IPS DF 4.7 (cell line): ENCODE measurements around the gene GALNT2.

ENCODE experiments used
- DNase-seq: peaks from one replicate; pipeline ENCODE4 v3.0.0-alpha.2; 2013; ENCODE audit warnings: low spot score; ENCODE audit errors: extremely low read depth

Gene GALNT2

DNA sequence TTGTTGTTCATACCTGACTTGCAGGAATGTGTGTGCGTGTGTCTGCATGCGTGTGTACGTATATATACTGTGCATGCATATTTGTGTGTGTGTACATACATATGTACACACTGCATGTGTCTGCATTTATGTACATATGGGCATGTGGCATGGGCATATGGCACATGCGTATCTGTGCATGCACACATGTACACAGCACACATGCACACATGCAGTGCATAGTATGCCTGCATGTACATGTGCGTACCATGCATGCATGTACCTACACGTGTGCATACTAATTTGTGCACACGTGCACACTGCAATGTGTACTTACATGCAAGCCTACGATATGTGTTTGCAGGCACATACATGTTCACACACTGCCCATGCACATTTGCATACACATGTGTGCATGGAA is 43.9 kb downstream of the GALNT2 start:
- DNase-seq = no peak

DNA sequence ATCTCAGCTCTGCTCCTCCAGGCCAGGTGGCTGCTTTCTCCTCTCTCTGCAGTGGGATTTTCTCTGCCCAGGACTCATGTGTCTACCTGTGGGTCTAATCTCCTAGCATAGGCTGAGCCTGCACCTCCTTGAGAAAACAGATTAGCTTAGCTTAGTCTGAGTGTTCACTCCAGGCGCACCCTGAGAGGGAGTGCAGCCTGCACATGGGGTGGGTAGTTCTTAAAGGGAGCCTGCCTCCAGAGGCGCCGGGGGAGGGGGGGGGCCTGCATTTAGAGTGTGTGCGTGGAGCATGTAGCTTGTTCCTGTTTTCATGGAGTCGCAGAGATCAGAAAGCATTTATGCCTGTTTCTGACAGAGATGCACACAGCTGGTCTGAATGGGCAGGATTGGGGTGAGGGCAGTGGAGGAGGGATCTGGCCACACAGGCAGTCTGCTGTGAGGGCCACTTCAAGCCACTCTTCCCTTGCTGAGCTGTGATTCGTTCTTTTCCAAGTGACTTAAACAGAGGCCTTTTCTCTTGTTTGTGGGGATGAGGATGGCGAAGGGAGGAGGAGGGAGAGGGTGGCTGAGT is 45.2 kb downstream of the GALNT2 start:
- DNase-seq = no peak

DNA sequence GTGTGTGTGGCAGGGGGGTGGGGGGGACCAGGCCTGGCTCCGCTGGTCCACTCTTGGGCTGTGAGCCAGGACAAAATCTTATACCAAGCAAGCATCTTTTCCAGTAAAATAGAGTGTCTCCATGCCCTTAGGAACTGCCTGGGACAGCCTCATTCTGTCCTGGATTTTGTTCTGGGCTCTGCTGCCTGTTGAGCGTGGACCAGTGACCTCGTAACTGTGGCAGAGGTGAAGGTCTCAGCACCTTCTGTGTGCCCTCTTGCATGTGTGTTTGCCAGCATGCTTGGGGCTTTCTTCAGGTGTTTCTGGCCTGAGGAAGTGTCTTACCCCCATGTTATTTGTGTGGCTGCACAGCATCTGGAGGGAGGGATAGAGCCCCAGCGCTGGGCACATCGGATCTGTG is 45.7 kb downstream of the GALNT2 start:
- no peak for DNase-seq

DNA sequence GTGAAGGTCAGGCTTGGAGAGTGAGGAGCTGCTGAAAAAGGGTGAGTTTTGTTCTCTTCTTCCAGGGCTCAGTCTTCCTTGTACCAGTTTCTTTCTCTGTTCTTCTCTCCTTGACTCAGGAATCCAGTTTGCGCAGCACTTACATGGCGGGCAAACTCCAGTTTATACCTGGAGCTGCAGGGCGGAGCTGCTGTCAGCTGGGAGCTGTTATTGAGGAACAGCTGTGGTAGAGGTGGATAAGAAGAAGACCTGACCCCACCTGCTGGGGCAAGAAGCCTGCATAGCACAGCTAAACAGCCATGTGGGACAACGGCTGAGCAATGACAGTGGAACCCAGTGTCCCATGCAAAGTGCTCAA is 46.2 kb downstream of the GALNT2 start:
- DNase-seq = no peak

DNA sequence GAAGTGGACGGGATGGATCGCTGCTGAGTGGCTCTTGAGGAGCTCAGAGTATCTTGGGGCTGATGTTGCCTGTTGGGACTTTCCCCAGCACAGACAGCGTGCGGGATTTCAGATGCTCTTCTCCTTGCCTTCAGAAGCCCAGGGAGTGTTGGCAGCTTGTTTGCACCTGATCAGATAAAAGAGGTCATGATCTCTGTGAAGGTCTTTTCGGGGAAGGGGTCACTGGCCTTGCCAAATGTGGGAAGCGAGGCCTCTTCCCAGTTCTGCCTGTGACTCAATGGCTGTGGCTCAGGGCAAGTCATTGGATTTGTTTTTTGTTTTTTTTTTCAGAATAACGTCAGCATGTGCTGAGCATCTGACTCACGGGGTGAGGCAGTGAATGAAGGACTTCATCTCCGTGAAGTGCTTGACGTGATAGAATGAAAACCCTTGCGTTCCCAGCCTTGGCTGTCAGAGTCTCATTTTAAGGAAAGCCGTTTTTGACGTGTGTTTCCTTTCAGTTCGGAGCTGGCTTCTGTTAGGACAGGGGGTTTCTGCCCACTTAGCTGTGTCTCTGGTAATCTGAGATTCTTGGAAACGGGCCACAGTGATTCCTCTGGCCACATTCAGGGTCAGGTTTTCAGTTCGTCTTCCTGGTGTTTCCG is 46.7 kb downstream of the GALNT2 start:
- no peak for DNase-seq

DNA sequence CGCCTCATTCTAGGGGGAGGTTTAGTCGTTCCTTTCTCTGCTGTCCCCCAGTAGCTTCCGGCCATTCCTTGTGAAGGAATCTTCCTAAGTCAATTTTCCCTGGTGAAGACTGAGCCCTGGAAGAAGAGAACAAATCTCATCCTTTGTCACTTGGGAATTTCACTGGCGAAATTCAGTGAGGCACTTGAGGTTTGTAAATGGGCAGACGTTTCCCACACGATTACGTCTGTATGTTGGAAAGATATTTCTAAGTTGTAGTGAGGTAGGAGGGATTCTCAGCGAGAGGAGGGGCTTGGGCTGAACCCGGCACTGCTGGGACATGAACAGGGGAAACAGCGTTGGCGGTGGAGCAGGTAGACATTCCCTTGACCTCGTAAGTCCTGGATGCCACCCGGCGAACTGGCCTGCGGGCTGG is 47.2 kb downstream of the GALNT2 start:
- no peak for DNase-seq

DNA sequence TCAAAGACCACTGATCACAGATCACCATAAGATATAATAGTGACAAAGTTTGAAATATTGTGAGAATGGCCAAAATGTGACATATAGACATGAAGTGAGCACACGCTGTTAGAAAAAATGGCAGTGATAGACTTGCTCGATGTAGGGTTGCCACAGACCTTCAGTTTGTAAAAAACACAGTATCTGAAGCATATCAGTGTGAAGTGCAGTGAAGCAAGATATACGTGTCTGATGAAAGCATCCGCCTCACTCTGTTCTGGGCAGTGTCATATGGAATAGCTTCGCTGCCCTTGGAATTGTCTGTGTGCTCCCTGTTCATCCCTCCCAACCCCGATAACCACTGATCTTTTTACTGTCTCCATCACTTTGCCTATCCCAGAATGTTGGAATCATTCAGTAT is 50.7 kb downstream of the GALNT2 start:
- DNase-seq = no peak

DNA sequence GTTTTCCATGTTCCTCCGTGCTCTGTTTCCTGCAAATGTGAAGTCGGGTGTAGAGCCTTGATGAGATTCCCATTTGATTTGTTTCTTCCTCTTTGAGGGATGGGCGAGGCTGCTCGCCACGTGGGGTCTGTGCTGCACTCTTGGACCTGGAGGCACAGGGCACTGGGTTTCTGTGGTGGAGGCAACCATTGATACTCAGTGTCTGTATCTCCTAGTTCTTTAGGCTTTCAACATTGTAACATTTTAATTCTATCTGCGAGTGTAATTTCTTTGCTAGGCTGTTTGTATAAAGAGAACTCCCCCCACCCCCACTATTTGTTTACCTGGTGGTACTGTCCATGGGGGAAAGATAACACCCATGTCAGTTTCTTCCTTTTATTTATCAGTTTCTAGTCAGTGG is 52.3 kb downstream of the GALNT2 start:
- no peak for DNase-seq

DNA sequence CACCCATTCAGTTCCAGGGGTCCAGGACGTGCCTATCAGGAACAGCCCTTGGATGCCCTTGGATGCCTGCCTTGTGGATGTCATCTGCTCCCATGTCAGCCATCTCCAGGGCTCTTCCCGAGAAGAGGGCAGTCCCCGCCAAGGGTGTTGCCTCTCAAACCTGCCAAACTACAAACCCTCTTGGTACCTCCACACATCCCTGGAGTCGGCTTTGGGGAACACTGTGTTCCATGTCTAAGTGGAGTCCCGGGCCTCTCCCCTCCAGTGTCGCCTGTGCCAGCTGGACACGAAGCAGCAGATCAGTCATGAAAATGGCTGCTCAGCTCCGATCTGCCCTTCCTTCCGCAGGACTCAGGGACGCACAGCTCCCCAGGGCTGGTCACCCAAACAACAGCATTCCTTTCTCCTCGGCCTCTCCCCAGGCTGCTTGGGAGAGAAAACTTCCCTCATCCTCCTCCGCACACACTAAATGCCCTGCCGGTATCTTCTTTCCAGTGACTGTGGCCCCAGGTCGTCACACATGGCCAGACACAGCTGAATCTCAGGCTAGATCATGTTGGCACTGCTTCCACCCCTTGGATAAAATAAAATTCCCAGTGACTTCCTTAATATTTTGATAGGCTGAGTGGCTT is 53.4 kb downstream of the GALNT2 start:
- DNase-seq = no peak

DNA sequence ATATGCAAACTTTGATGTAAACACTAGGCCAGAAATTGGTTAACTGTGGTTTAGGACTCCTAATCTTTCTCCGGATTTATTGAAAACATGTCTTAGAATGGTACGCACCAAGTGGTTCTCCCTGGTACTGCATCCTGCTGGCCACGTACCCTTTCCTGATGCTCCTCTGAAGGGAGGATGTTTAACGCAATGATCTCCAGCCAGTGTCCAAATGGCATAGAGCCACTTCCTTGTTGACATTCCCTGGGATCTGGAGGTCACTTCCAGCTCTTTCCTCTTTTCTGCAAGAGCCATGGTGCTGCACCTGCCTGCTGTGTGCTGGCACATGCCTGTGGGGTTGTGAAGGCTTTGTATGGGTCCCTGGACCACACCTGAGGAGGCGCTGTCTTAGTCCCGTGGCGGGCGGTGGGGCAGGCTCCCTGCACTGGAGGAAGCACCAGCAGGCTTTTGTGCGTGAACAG is 53.9 kb downstream of the GALNT2 start:
- DNase-seq = no peak

DNA sequence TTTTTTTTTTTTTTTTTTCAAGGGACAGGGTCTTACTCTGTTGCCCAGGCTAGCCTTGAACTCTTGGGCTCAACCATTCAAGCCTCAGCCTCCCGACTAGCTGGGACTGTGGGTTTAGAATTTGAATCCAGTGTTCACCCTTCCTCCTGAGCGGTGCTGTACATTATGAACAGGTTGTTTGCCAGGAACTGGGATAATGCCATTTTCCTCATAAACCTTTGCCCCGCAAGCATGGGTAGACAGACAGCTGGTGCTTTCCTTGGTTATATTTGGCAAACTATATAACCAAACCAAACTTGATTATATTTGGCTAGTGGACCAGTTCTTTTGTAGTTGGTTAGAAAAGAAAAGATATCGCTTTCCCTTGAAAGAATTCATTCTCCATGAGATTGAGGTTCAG is 54.9 kb downstream of the GALNT2 start:
- no peak for DNase-seq

DNA sequence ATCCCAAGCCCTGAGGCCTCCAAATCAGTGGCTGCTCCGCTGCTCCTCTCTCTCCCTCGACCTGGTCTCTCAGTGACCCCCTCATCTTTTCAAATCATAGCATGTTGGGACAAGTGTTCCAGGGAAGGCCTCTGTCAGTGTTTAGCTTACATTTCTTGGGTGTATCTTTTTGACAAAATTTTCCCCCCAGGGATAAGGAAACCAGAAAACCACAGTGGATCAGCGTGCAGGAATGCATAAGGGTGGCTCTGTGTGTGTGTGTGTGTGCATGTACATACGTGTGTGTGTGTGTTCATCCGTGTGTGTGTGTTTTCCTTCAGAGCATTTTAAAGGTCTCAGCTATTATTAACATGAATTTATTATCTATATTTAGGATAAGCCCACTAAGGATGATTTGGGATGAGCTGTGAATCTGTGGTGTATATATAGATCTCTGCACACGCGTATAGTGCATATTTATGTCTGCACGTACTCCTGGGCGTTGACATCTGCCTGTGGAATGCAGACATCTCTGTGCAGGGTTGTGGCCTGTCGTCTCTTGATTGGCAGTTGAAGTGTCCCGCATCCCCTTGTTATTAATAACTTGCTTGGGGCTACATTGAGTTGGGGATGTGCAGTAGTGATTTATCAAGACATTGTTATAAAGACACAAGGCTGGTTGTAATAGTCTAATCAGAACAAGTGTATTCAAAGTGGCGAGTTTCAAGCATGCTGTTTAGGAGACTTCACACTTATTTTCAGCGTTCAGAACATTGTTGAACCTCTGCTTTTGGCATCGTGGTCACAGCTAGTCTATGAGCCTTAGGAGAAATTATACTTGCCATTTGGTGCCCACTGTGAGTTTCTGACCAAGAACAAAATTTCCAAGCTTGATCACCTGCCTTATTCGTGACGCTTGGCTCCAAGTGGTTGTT is 55.6 kb downstream of the GALNT2 start:
- DNase-seq = no peak

DNA sequence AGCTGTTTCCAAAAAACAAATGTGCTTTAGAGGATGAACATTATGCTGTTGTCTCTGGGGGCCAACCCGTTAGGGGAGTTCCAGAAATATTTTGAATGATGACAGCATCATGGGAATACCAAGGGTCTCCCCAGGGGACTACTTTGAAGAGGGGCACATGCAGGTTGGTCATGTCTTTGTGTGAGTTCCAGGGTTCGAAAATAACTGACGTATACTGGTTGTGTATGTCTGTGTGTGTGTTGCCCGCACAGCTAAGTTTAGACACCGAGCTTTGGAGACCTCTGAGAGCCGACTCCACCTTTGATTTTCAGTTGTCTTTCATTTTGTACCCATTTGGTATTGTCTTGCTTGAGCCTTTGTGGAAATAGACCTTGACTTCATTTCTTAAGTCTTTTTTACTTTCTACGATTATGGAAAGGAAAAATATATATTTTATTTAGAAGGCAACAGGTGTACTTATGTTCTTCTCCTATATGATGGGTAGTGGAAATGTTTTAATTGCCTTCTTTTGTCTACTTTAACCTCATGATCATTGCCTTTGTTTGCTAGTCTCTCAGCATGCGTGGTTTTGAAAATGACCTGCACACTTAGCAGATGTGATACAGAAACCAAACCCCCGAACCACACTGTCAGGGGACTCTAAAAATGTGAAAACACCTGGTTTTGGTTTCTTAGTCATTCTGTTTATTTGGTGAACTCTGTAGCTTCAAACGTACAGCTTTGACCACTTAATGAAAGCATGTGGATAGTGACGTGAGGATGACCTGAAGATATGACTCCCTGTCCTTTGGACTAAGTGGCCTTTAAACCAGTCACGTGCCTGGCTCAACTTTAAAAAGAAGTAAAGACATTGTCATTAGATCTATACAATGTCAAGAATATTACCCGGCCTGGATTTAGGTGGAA is 56.5 kb downstream of the GALNT2 start:
- no peak for DNase-seq

DNA sequence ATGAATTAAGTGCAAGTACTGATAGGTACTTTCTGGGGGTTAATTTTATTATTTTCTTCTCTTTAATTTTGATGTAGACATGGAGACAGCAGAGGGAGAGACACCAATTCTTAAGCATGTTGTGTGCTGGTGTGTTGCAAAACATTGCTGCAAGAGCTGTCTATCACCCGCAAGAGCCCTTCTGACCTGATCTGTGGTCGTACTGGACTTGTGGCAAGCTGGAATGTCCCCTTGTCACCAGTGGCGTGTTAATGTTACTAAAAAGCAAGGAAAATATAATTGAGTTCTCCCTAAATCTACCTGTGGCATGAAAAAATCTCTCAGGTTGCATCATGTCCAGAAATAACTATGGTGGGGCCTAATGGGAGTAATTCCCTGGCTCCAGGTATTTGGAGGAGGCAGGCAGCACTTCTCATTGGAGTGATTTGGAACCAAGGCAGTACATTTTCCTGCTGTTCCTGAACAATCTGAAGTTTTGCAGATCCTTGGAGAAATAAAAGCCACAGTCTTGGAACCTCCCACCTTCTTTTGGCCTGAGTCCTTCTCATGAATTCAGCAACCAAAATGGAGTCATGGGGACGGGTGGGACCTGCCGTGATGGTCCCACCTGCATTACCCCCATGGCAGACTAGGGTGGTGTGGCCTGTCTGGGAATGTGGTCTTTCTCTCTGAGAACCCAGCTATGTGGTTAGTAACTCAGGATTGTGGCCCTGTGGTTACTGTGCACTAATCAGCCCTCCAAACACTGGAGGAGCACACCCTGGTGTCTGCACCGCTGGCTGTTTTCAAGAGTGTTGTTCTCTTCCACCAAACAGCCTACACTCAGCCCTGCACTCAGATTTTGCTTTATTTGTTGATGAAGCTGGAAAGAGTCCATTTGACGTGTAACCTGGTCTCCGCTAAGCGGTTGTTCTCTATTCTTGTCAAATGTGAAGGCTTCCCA is 57.4 kb downstream of the GALNT2 start:
- no peak for DNase-seq

DNA sequence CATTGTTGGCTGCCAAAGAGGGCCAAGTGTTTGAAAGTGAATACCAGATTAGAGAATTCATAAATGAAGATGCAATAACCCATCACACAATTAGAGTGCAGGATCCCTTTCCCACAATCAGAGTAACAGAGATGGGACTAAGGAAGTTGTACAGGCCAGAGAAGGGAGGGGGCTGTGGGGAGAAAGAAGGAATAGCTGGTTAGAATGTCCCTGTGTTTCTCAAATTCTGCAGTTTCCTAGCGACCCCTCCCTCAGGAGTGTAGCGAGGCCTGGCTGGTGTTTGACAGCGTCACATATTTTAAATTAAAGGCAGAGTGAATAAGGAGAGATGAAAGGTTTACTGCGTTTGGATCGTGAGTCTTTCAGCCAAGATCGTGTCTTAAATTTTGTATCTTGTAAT is 58.1 kb downstream of the GALNT2 start:
- no peak for DNase-seq

DNA sequence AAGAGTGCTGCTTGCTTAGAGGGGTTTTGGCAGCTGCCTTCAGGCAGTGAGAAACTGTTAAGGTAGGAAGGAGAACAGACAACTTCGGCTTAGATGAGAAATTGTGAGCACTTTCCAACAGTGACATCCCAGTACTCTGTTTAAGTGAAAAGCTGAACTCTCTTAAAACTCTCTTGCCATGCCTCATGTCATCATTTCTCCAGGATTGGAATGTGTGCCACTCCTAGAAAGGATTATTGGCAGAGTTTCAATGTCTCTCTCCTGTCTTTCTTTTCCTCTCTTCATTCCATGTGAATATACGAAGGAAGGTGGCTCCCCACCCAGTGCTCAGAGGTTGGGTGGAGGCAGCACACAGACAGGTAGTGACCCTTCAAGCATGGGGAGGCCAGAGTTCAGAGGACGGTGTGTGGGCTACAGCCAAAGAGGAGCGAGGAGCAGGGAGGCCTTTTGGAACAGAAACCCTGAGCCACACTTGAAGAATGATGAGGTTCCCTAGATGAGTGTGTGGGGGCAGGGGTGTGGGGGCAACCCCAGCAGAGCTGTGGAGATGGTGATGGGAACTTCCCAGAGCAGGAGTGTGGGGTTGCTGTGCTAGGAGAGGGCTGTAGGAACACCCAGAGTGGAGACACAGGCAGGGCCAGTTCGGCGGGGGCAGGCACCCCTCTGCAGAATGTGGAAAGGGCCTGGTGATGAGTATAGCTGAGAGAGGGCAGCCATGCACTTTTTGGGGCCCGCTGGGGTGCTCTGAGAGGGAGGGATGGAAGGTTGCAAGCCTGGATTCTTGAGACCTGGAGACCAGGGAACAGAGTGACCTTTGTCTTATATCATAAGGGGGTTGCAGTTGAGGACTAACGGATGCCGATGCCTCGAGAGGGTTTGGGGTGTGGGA is 58.8 kb downstream of the GALNT2 start:
- DNase-seq = no peak

DNA sequence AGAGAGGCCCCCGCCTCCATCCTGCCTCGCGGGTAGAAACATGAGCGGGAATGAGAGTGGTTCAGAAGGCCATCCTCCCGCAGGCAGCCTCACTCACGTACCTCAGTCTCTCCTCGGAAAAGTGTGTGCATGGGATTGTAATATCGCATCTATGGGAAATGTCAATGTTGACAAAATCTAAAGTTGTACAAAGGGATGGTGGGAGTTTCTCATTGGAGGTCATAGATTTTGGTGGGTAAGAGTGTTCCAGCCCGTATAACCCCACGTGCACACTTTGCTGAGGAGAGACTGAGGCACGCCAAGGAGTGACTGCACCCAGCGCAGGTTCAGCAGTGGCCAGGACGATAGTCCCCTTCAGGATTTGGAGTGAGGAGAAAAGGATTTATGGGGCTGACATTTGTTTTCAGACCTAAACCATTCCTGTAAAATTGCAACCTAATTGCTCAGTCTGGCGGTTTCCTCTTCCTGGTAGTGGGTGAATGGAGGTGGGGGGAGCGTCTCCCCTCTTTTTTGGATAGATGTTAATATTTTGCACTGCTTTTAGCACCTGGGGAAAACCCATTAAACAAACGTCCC is 59.6 kb downstream of the GALNT2 start:
- no peak for DNase-seq
